K562 (cell line): ENCODE measurements around the gene RHBG. TPM values are rescaled to one million over a fixed set of nuclear protein-coding genes. Genes with fewer than 3 reads are reported as not detected.

Experiments used
- ARHGAP35 ChIP-seq: fragments of 450-650 bp; IDR thresholded peaks from 2 replicates; pipeline ENCODE4 v1.6.1; 2018; ENCODE audit not compliant: partially characterized antibody
- CBX3 ChIP-seq, 2 experiments: IDR thresholded peaks; 1 replicate in 1 of 2; 2 replicates in 1 of 2; pipeline ENCODE4 v1.6.1; 2012; ENCODE audit warnings: inconsistent platforms in 2 of 2, low read length in 2 of 2, borderline replicate concordance in 1 of 2, control low read depth in 1 of 2
- CEBPB ChIP-seq: fragments of 450-650 bp; IDR thresholded peaks from 2 replicates; pipeline ENCODE4 v1.6.1; 2016; ENCODE audit warnings: missing genetic modification characterization, missing compliant biosample characterization
- CHAMP1 ChIP-seq: fragments of 450-650 bp; IDR thresholded peaks from 2 replicates; pipeline ENCODE4 v1.6.1; 2016; ENCODE audit warnings: mild to moderate bottlenecking
- CHCHD3 ChIP-seq: fragments of 250-450 bp; sonication (Bioruptor Pico); IDR thresholded peaks from 2 replicates; pipeline ENCODE4 v2.1.2; 2022; ENCODE audit warnings: mild to moderate bottlenecking
- CHD1 ChIP-seq: fragments of 200-600 bp; sonication (generic); IDR thresholded peaks from one replicate; pipeline ENCODE4 v1.6.1; 2012; ENCODE audit warnings: mild to moderate bottlenecking, moderate library complexity, low read length, inconsistent platforms
- CTBP1 ChIP-seq: fragments of 450-650 bp; IDR thresholded peaks from 2 replicates; pipeline ENCODE4 v1.6.1; 2016; ENCODE audit warnings: borderline replicate concordance
- EGR1 ChIP-seq: fragments of 450-650 bp; conservative IDR thresholded peaks from 2 replicates; pipeline ENCODE4 v1.6.1; 2017; ENCODE audit warnings: mild to moderate bottlenecking
- ELF1 ChIP-seq: fragments of 200-800 bp; sonication (Bioruptor generic); IDR thresholded peaks from 2 replicates; pipeline ENCODE4 v1.6.1; 2016; ENCODE audit warnings: missing genetic modification characterization, missing compliant biosample characterization
- ESRRA ChIP-seq: fragments of 450-650 bp; IDR thresholded peaks from 2 replicates; pipeline ENCODE4 v1.6.1; 2014; ENCODE audit warnings: low read depth, mild to moderate bottlenecking, moderate library complexity, borderline replicate concordance
- ETV5 ChIP-seq: sonication (generic); formaldehyde crosslinking; IDR thresholded peaks from 2 replicates; pipeline ENCODE4 v1.4.0; 2020; ENCODE audit warnings: low read depth, mild to moderate bottlenecking, missing genetic modification reagents
- KDM1A ChIP-seq, 2 experiments: fragments of 450-650 bp; IDR thresholded peaks; 2 replicates each; pipeline ENCODE4 v1.6.1; 2016; ENCODE audit warnings: mild to moderate bottlenecking in 2 of 2
- L3MBTL2 ChIP-seq: fragments of 450-650 bp; IDR thresholded peaks from 2 replicates; pipeline ENCODE4 v1.6.1; 2016; ENCODE audit warnings: mild to moderate bottlenecking, moderate library complexity
- MECOM ChIP-seq: fragments of 250-450 bp; sonication (Bioruptor Pico); IDR thresholded peaks from 2 replicates; pipeline ENCODE4 v1.8.0; 2022; ENCODE audit warnings: inconsistent platforms
- MTA1 ChIP-seq: fragments of 450-650 bp; IDR thresholded peaks from 2 replicates; pipeline ENCODE4 v1.6.1; 2017; ENCODE audit warnings: borderline replicate concordance
- PHB ChIP-seq: fragments of 250-450 bp; sonication (Bioruptor Pico); IDR thresholded peaks from 2 replicates; pipeline ENCODE4 v1.5.0; 2021
- POLR2B ChIP-seq: fragments of 450-650 bp; IDR thresholded peaks from 2 replicates; pipeline ENCODE4 v1.6.1; 2018; ENCODE audit warnings: low read depth; ENCODE audit not compliant: partially characterized antibody
- PPARD ChIP-seq: fragments of 250-450 bp; sonication (Bioruptor Pico); IDR thresholded peaks from 2 replicates; pipeline ENCODE4 v1.8.0; 2022; ENCODE audit warnings: inconsistent platforms, mild to moderate bottlenecking, moderate library complexity
- TAF15 ChIP-seq: fragments of 200-400 bp; formaldehyde crosslinking; IDR thresholded peaks from 2 replicates; pipeline ENCODE4 v1.6.1; 2017; ENCODE audit warnings: mild to moderate bottlenecking, low read depth, low read length, moderate library complexity
- TAF9B ChIP-seq: fragments of 450-650 bp; IDR thresholded peaks from 2 replicates; pipeline ENCODE4 v1.6.1; 2018; ENCODE audit warnings: mild to moderate bottlenecking; ENCODE audit not compliant: partially characterized antibody
- TCFL5 ChIP-seq: fragments of 250-450 bp; sonication (Bioruptor Pico); conservative IDR thresholded peaks from 2 replicates; pipeline ENCODE4 v1.6.1; 2021; ENCODE audit warnings: mild to moderate bottlenecking, moderate library complexity, matching md5 sums
- ZNF436 ChIP-seq: fragments of 250-450, 450-650 bp; sonication (Bioruptor Pico); formaldehyde crosslinking; IDR thresholded peaks from 2 replicates; pipeline ENCODE4 v1.7.0; 2020; ENCODE audit warnings: mild to moderate bottlenecking
- ZNF75A ChIP-seq: fragments of 450-650 bp; formaldehyde crosslinking; IDR thresholded peaks from 2 replicates; pipeline ENCODE4 v1.4.0; 2020; ENCODE audit warnings: mild to moderate bottlenecking
- polyA plus RNA-seq, 8 experiments: library from polyadenylated mRNA; depleted of rRNA in 4 of 8; stranded (reverse) in 5 of 8; unstranded in 3 of 8; fragments of >200 nt; fragmentation: Nextera tagmentation in 2 of 8; fragmentation: Illumina TruSeq in 1 of 8; extraction: Ambion mirVana in 2 of 8; extraction: Trizol in 1 of 8; gene quantifications; 2 replicates each; pipeline versions ENCODE4 v1.2.1 to v1.2.3, GENCODE V29; 2011 to 2014; ENCODE audit warnings: inconsistent platforms in 1 of 8, missing spikeins in 1 of 8
- total RNA-seq, 7 experiments: library from RNA; depleted of rRNA in 6 of 7; stranded (reverse); fragments of >200 nt in 6 of 7; fragmentation: Illumina TruSeq in 2 of 7; extraction: Trizol in 2 of 7; gene quantifications; 2 replicates each; pipeline versions ENCODE4 v1.2.1 to v1.2.3, GENCODE V29; 2011 to 2021; ENCODE audit warnings: low replicate concordance in 1 of 7
- TF ChIP-seq, protein P1 (sequence below): fragments of 450-650 bp; IDR thresholded peaks from 2 replicates; pipeline ENCODE4 v1.6.1; 2017; ENCODE audit warnings: antibody characterized with exemption
- TF ChIP-seq, protein P2 (sequence below), 2 experiments: IDR thresholded peaks in 1 of 2; conservative IDR thresholded peaks in 1 of 2; 2 replicates each; pipeline ENCODE4 v1.6.1; 2016; ENCODE audit warnings: low read depth in 2 of 2, mild to moderate bottlenecking in 1 of 2, missing compliant biosample characterization in 1 of 2, missing genetic modification characterization in 1 of 2, moderate library complexity in 1 of 2

RHBG gene
- total and polyA plus RNA-seq, 9 of the 15 experiments (the other 6 are each of a cell fraction or from before 2014, with no cell fraction given) = not detected

- no peak for TF ChIP-seq CEBPB (tag)
- no peak for TF ChIP-seq CBX3 (IDR thresholded peaks at IDR 0.05; ENCODE audit: borderline replicate concordance in 1 of 2, low read length in 2 of 2)
- TF ChIP-seq KDM1A (IDR thresholded peaks at IDR 0.05) = no peak
- no peak for TF ChIP-seq ESRRA
- TF ChIP-seq MTA1 = no peak
- no peak for TF ChIP-seq ELF1
- TF ChIP-seq TAF9B = no peak
- TF ChIP-seq TCFL5 (CRISPR knock-in tag) = no peak
- no peak for TF ChIP-seq CHD1
- TF ChIP-seq POLR2B = no peak
- no peak for TF ChIP-seq ETV5 (CRISPR knock-in tag)
- TF ChIP-seq EGR1 = no peak
- TF ChIP-seq ZNF436 (CRISPR knock-in tag) = no peak
- TF ChIP-seq, protein P1, sequence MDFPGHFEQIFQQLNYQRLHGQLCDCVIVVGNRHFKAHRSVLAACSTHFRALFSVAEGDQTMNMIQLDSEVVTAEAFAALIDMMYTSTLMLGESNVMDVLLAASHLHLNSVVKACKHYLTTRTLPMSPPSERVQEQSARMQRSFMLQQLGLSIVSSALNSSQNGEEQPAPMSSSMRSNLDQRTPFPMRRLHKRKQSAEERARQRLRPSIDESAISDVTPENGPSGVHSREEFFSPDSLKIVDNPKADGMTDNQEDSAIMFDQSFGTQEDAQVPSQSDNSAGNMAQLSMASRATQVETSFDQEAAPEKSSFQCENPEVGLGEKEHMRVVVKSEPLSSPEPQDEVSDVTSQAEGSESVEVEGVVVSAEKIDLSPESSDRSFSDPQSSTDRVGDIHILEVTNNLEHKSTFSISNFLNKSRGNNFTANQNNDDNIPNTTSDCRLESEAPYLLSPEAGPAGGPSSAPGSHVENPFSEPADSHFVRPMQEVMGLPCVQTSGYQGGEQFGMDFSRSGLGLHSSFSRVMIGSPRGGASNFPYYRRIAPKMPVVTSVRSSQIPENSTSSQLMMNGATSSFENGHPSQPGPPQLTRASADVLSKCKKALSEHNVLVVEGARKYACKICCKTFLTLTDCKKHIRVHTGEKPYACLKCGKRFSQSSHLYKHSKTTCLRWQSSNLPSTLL = no peak
- TF ChIP-seq MECOM = no peak
- TF ChIP-seq TAF15 = no peak
- TF ChIP-seq CHAMP1 = no peak
- TF ChIP-seq PHB (CRISPR knock-in tag) = no peak
- TF ChIP-seq CHCHD3 (CRISPR knock-in tag) = no peak
- TF ChIP-seq CTBP1 = 0 out of 2 replicates have a peak, but pooled peaks have one; percentile 21
- TF ChIP-seq L3MBTL2 = peak; percentile 26; the same call in 1 of the 2 replicates
- TF ChIP-seq, protein P2, sequence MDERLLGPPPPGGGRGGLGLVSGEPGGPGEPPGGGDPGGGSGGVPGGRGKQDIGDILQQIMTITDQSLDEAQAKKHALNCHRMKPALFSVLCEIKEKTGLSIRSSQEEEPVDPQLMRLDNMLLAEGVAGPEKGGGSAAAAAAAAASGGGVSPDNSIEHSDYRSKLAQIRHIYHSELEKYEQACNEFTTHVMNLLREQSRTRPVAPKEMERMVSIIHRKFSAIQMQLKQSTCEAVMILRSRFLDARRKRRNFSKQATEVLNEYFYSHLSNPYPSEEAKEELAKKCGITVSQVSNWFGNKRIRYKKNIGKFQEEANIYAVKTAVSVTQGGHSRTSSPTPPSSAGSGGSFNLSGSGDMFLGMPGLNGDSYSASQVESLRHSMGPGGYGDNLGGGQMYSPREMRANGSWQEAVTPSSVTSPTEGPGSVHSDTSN (CRISPR knock-in tag; IDR thresholded peaks at IDR 0.05; ENCODE audit: low read depth) = no peak
- TF ChIP-seq, protein P2 (tag; conservative IDR thresholded peaks at IDR 0.05; ENCODE audit: low read depth) = no peak
- TF ChIP-seq ZNF75A (CRISPR knock-in tag) = no peak
- no peak for TF ChIP-seq PPARD (CRISPR knock-in tag)
- no peak for TF ChIP-seq ARHGAP35
These were observed 14.0 kb downstream of the RHBG start (continued) for GRCh38 chr1:156383023-156383422.
